ENCODE data around the gene OR6J1. TPM values are rescaled to one million over a fixed set of nuclear protein-coding genes. Genes with fewer than 3 reads are reported as not detected.
"Not testable (repeated sequence)": the region's sequence is repeated elsewhere in the genome, so short reads cannot be mapped to it uniquely, and the experiment has no call there.

The OR6J1 gene
- total RNA-seq, 4 donors from 2014 or later, result not detected

- Histone ChIP-seq H3K27me3 (no peaks in the 10 kb centered on the region), H3K4me3 (replicated peaks in 1 of 3) (no peak overlapping the region), H3K9me3 (no peaks in the 10 kb centered on the region), H3K27ac (no peak overlapping the region), H3K4me1 (no peaks in the 10 kb centered on the region), H3K36me3 (no peaks in the 10 kb centered on the region)
- intact Hi-C loops (cut with DNase I), result no loop called here
- 64 to 66% methylated on average over 4 of the region's 4 CpGs for WGBS, 2 donors
- DNase-seq, result no peak
- TF ChIP-seq CTCF (IDR thresholded peaks at IDR 0.05), result no peak
Measured at GRCh38 chr14:22685467-22685866, 41.3 kb upstream of the OR6J1 start.

GRCh38 chr14:22683428-22683827 is 39.3 kb upstream of the OR6J1 start:
- H3K4me3 ChIP-seq (replicated peaks in 1 of 3); DNase-seq; intact Hi-C loops (cut with DNase I); H3K36me3 ChIP-seq; H3K9me3 ChIP-seq; H3K4me1 ChIP-seq; H3K27me3 ChIP-seq; H3K27ac ChIP-seq: not testable (repeated sequence)
- 71 to 74% methylated on average over 3 of the region's 3 CpGs for WGBS, 2 donors

GRCh38 chr14:22678221-22678620 is 34.1 kb upstream of the OR6J1 start:
- Histone ChIP-seq H3K4me3 (replicated peaks in 1 of 3) (no peak overlapping the region), H3K27ac (no peak overlapping the region), H3K27me3 (no peaks in the 10 kb centered on the region), H3K9me3 (no peaks in the 10 kb centered on the region), H3K36me3 (no peaks in the 10 kb centered on the region), H3K4me1 (no peaks in the 10 kb centered on the region)
- 90 to 99% methylated on average over 2 of the region's 2 CpGs for WGBS, 2 donors
- TF ChIP-seq POLR2A (IDR thresholded peaks at IDR 0.05) (no peak), CTCF (IDR thresholded peaks at IDR 0.05) (no peak)
- intact Hi-C loops (cut with DNase I), result no loop called here
- DNase-seq, result no peak

- H3K4me3 ChIP-seq (replicated peaks in 1 of 3); H3K36me3 ChIP-seq; H3K27me3 ChIP-seq; H3K27ac ChIP-seq; H3K4me1 ChIP-seq; H3K9me3 ChIP-seq; intact Hi-C loops (cut with DNase I); DNase-seq: not testable (repeated sequence)
- 88 to 89% methylated on average over 2 of the region's 2 CpGs for WGBS, 2 donors
Measured at GRCh38 chr14:22677551-22677950, 33.4 kb upstream of the OR6J1 start.

- Histone ChIP-seq H3K36me3 (no peaks in the 10 kb centered on the region), H3K27ac (no peak overlapping the region), H3K9me3 (no peaks in the 10 kb centered on the region), H3K27me3 (no peaks in the 10 kb centered on the region), H3K4me1 (no peaks in the 10 kb centered on the region), H3K4me3 (replicated peaks in 1 of 3) (no peak overlapping the region)
- TF ChIP-seq CTCF (IDR thresholded peaks at IDR 0.05) (no peak), POLR2A (IDR thresholded peaks at IDR 0.05) (no peak)
- intact Hi-C loops (cut with DNase I), result no loop called here
- no peak for DNase-seq
Measured at GRCh38 chr14:22671622-22672021, 27.5 kb upstream of the OR6J1 start.

- TF ChIP-seq CTCF (IDR thresholded peaks at IDR 0.05) (no peak), POLR2A (IDR thresholded peaks at IDR 0.05) (no peak)
- DNase-seq, result no peak
- intact Hi-C loops (cut with DNase I), result no loop called here
- Histone ChIP-seq H3K9me3 (no peaks in the 10 kb centered on the region), H3K4me3 (replicated peaks in 1 of 3) (no peak overlapping the region), H3K36me3 (no peaks in the 10 kb centered on the region), H3K27ac (no peak overlapping the region), H3K27me3 (no peaks in the 10 kb centered on the region), H3K4me1 (no peaks in the 10 kb centered on the region)
- WGBS, 2 donors, result 89 to 92% methylated on average over 1 of the region's 1 CpG
Measured at GRCh38 chr14:22668863-22669262, 24.7 kb upstream of the OR6J1 start.

All from thyroid gland (tissue), 4 donors.